GM12864 (cell line): Measurements from ENCODE around the gene GOLGA6A.

ENCODE experiments used
- DNase-seq: peaks from one replicate; pipeline ENCODE4 v3.0.0-alpha.2; 2011; ENCODE audit warnings: low read depth
- H3K4me3 ChIP-seq: 2 replicates; pipeline ENCODE4 v1.5.1; 2011; ENCODE audit warnings: mild to moderate bottlenecking, low read depth, low read length, control low read depth
- TF ChIP-seq, protein P1 (sequence below): IDR thresholded peaks from 2 replicates; pipeline ENCODE4 v1.5.1; 2011; ENCODE audit warnings: low read depth, mild to moderate bottlenecking, moderate library complexity, low read length, control low read depth, inconsistent platforms; ENCODE audit errors: missing control alignments

Gene GOLGA6A

DNA sequence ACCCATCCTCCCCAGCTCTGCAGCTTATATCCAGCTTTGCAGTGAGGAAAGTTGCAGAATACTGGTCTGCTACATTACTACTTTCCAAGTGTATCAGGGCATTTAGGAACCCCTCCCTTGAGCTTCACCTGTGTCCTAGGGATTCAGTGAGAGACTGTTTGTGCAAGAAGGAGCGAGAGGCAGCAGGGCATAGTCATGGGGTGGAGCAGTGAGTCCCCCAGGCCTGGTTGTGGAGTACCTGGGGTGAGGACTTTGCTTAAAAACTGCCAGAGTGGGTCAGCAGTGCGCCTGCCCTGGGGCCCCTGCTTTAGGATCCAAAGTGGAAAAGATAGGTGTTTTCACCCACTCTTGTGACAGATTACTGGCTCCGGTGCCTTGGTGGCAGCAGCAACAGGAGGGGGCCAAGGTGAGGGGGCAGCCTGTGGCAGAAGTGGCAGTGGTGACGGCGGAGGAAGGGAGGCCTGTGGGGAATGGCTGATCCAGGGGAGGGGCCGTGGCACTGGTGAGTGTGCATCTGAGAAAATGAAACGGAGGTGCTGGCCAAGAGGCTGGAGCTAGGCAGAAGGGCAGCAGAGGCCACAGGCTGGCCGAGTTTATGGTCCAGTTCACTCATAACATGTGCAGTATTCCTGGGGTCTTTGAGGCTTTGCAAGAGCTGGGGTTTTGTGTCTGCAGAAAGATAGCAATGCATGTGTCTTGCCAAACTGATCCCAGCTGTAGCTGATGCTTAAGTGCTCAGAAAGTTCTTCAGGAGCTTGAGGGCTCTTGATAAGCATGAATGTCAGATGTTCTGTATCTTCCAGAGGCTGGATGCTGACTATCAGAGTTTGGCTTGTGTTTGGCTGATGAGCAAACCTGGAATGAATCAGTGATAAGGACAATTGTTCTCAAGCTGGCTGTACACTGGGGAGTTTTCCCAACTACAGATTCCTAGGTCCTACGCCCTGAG, 43.4 kb downstream of the GOLGA6A start:
- TF ChIP-seq, protein P1, sequence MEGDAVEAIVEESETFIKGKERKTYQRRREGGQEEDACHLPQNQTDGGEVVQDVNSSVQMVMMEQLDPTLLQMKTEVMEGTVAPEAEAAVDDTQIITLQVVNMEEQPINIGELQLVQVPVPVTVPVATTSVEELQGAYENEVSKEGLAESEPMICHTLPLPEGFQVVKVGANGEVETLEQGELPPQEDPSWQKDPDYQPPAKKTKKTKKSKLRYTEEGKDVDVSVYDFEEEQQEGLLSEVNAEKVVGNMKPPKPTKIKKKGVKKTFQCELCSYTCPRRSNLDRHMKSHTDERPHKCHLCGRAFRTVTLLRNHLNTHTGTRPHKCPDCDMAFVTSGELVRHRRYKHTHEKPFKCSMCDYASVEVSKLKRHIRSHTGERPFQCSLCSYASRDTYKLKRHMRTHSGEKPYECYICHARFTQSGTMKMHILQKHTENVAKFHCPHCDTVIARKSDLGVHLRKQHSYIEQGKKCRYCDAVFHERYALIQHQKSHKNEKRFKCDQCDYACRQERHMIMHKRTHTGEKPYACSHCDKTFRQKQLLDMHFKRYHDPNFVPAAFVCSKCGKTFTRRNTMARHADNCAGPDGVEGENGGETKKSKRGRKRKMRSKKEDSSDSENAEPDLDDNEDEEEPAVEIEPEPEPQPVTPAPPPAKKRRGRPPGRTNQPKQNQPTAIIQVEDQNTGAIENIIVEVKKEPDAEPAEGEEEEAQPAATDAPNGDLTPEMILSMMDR: no peak
- DNase-seq: no peak

DNA sequence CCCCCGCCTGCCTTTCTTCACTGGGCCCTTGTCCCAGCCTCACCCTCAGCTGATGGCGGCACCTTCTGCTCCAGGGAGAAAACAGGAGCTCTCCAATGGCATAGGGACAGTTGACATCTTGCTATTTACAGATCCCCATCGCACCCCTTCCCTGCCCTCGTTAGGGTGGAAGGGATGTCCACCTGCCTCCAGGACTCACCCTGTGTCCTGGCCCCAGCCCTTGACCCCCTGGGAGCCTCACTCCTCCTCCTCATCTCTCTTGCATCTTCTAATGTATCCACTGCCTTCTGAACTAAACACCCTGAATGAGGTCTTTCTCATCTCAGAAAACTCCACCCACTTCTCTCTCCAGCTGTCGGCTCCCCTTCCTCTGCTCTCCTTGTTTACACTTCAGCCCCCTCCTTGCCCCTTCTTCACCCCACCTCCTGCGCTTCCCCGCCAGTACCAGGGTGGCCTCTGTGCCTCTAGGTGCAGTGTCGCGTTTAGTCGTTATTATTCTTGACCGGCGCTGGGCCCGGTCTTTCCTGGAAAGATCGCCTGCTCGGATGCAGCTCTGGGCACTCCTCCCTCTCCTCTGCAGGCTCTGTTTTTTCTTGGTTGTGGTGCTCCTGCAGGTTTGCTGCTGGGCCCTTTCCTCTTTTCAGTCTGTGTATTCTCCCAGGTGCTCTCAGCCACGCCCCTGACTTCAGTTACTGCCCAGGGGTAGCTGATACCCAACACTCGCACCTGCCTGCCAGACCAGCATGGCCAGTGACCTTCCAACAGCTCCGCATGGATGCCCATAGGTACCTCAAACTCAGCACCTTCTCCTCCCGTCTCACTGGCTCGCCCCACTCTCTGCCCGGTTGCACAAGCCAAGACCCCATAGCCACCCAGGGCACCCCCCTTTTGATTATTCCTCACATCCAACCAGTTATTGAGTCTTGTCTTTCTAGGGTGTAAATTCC, 44.9 kb downstream of the GOLGA6A start:
- TF ChIP-seq, protein P1: no peak

More for the DNA sequence above, 43.4 kb downstream of the GOLGA6A start:
- no peak overlapping the region for H3K4me3 ChIP-seq

DNA sequence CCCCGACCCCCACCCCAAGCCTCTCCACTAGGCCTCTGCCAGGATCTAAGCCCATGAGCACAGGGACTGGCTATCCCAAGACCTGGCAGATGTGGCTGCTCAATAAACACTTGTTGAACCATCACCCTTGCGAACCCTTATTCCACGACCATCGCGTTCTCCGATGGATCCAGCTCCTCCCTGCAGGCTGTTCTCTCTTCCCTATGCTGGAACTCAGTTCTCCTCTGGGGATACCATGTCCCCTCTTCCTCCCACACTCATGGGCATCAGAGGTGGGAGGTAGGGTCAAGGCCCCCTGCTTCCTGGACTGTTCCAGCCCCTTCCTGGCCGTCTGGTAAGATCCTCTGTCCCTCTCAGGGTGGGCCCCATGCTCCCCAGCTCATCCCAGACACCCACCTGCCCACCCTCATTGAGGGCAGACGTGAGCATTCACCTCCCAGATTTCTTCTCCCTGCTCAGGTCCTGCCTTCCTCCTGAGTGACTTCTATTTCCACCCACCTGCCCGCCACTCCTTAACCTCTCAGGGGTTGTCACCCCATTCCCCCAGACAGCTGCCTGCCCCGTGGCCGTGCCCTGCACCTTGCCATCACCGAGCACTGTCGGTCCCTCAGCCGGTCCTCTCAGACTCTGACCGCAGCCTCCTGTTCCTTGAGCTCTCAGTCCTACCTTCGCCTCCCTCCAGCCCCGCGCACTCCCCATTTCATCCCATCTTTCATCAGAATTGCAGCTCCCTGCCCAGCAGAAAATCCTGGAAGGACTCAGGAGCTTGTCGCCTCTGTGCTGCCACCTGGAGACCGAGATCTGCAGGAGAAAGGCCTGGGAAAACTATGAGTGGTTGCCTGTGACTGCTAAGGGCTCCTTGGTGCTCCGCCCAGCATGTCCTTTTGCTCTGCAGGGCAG, 45.8 kb downstream of the GOLGA6A start:
- TF ChIP-seq, protein P1: peak; percentile 8
- DNase-seq: no peak

More for the DNA sequence above, 44.9 kb downstream of the GOLGA6A start:
- DNase-seq: no peak
- H3K4me3 ChIP-seq: no peak overlapping the region

DNA sequence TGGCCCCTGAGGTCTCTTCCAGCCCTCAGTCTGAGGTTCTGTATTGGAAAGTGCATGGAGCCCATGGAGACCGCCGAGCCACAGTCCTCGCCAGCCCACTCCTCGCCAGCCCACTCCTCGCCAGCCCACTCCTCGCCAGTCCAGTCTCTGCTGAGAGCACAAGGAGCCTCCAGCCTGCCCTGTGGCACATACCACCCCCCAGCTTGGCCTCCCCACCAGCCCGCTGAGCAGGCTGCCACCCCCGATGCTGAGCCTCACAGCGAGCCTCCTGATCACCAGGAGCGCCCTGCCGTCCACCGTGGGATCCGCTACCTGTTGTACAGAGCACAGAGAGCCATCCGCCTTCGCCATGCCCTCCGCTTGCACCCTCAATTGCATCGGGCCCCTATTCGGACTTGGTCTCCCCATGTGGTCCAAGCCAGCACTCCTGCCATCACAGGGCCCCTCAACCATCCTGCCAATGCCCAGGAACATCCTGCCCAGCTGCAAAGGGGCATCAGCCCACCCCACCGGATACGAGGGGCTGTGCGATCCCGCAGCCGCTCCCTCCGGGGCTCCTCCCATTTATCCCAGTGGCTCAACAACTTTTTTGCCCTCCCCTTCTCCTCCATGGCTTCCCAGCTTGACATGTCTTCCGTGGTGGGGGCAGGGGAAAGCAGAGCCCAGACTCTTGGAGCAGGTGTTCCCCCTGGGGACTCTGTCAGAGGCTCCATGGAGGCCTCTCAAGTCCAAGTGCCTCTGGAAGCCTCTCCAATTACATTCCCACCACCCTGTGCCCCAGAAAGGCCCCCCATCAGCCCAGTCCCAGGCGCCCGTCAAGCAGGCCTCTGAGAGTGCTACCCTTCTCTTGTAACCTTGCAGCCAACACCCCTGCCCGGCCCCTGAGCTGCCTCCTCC, 47.0 kb downstream of the GOLGA6A start:
- no peak for DNase-seq
- TF ChIP-seq, protein P1: no peak
- H3K4me3 ChIP-seq: no peak overlapping the region

More for the DNA sequence above, 45.8 kb downstream of the GOLGA6A start:
- H3K4me3 ChIP-seq: no peak overlapping the region

DNA sequence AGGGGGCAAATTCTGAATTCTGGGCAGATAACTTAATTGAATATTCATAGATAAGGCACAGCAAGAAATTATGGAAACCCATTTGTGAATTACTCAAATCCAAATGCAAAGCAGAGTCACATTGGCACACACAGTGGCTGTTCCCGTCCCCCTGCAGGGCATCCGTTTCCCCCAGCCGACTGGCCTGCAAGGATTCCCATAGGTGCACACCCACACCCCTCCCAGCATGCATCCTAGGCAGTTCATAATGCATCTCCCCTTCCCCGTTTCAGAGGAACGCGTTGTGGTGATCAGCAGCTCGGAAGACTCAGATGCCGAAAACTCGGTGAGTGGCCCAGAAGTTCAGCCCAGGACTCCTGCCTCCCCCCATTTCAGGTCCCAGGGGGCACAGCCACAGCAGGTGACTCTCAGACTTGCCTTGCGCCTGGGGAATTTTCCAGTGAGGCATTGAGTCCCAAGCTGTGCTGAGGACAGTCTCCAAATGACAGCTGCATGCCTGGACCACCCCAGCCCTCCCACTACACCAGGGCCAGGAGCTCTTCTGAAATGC, 48.1 kb downstream of the GOLGA6A start:
- TF ChIP-seq, protein P1: no peak
- DNase-seq: no peak
- H3K4me3 ChIP-seq: no peak overlapping the region
